Measurements from ENCODE around the gene LUC7L.
"Not testable (repeated sequence)": the region's sequence is repeated elsewhere in the genome, so short reads cannot be mapped to it uniquely, and the experiment has no call there.

LUC7L gene

DNA sequence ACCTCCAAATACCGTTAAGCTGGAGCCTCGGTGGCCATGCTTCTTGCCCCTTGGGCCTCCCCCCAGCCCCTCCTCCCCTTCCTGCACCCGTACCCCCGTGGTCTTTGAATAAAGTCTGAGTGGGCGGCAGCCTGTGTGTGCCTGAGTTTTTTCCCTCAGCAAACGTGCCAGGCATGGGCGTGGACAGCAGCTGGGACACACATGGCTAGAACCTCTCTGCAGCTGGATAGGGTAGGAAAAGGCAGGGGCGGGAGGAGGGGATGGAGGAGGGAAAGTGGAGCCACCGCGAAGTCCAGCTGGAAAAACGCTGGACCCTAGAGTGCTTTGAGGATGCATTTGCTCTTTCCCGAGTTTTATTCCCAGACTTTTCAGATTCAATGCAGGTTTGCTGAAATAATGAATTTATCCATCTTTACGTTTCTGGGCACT is 51.8 kb downstream of the LUC7L start:
- TF ChIP-seq, protein P1, sequence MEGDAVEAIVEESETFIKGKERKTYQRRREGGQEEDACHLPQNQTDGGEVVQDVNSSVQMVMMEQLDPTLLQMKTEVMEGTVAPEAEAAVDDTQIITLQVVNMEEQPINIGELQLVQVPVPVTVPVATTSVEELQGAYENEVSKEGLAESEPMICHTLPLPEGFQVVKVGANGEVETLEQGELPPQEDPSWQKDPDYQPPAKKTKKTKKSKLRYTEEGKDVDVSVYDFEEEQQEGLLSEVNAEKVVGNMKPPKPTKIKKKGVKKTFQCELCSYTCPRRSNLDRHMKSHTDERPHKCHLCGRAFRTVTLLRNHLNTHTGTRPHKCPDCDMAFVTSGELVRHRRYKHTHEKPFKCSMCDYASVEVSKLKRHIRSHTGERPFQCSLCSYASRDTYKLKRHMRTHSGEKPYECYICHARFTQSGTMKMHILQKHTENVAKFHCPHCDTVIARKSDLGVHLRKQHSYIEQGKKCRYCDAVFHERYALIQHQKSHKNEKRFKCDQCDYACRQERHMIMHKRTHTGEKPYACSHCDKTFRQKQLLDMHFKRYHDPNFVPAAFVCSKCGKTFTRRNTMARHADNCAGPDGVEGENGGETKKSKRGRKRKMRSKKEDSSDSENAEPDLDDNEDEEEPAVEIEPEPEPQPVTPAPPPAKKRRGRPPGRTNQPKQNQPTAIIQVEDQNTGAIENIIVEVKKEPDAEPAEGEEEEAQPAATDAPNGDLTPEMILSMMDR (conservative IDR thresholded peaks at IDR 0.05; ENCODE audit: low read length), result no peak
- H3K4me3 ChIP-seq (ENCODE audit: low read length), result no peak overlapping the region
- DNase-seq (ENCODE audit: low read depth), result no peak

DNA sequence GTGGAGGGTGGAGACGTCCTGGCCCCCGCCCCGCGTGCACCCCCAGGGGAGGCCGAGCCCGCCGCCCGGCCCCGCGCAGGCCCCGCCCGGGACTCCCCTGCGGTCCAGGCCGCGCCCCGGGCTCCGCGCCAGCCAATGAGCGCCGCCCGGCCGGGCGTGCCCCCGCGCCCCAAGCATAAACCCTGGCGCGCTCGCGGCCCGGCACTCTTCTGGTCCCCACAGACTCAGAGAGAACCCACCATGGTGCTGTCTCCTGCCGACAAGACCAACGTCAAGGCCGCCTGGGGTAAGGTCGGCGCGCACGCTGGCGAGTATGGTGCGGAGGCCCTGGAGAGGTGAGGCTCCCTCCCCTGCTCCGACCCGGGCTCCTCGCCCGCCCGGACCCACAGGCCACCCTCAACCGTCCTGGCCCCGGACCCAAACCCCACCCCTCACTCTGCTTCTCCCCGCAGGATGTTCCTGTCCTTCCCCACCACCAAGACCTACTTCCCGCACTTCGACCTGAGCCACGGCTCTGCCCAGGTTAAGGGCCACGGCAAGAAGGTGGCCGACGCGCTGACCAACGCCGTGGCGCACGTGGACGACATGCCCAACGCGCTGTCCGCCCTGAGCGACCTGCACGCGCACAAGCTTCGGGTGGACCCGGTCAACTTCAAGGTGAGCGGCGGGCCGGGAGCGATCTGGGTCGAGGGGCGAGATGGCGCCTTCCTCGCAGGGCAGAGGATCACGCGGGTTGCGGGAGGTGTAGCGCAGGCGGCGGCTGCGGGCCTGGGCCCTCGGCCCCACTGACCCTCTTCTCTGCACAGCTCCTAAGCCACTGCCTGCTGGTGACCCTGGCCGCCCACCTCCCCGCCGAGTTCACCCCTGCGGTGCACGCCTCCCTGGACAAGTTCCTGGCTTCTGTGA is 52.5 kb downstream of the LUC7L start, which contains the start of gene HBA1:
Gene HBA1, plus strand, starts transcription at position 204 of the 906 bp plus-strand sequence. Its CDS starts 37 bp downstream, at position 241.
- DNase-seq (ENCODE audit: low read depth); H3K4me3 ChIP-seq (ENCODE audit: low read length): not testable (repeated sequence)

DNA sequence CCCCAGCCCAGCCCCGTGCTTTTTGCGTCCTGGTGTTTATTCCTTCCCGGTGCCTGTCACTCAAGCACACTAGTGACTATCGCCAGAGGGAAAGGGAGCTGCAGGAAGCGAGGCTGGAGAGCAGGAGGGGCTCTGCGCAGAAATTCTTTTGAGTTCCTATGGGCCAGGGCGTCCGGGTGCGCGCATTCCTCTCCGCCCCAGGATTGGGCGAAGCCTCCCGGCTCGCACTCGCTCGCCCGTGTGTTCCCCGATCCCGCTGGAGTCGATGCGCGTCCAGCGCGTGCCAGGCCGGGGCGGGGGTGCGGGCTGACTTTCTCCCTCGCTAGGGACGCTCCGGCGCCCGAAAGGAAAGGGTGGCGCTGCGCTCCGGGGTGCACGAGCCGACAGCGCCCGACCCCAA is 53.2 kb downstream of the LUC7L start:
- not testable (repeated sequence) for H3K4me3 ChIP-seq (ENCODE audit: low read length)

DNA sequence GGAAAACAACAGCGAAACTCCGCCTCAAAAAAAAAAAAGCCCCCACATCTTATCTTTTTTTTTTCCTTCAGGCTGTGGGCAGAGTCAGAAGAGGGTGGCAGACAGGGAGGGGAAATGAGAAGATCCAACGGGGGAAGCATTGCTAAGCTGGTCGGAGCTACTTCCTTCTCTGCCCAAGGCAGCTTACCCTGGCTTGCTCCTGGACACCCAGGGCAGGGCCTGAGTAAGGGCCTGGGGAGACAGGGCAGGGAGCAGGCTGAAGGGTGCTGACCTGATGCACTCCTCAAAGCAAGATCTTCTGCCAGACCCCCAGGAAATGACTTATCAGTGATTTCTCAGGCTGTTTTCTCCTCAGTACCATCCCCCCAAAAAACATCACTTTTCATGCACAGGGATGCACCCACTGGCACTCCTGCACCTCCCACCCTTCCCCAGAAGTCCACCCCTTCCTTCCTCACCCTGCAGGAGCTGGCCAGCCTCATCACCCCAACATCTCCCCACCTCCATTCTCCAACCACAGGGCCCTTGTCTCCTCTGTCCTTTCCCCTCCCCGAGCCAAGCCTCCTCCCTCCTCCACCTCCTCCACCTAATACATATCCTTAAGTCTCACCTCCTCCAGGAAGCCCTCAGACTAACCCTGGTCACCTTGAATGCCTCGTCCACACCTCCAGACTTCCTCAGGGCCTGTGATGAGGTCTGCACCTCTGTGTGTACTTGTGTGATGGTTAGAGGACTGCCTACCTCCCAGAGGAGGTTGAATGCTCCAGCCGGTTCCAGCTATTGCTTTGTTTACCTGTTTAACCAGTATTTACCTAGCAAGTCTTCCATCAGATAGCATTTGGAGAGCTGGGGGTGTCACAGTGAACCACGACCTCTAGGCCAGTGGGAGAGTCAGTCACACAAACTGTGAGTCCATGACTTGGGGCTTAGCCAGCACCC is 54.0 kb downstream of the LUC7L start:
- TF ChIP-seq, protein P1 (conservative IDR thresholded peaks at IDR 0.05; ENCODE audit: low read length), result no peak
- no peak overlapping the region for H3K4me3 ChIP-seq (ENCODE audit: low read length)
- DNase-seq (ENCODE audit: low read depth), result no peak

More for the DNA sequence above, 53.2 kb downstream of the LUC7L start:
- not testable (repeated sequence) for DNase-seq (ENCODE audit: low read depth)

DNA sequence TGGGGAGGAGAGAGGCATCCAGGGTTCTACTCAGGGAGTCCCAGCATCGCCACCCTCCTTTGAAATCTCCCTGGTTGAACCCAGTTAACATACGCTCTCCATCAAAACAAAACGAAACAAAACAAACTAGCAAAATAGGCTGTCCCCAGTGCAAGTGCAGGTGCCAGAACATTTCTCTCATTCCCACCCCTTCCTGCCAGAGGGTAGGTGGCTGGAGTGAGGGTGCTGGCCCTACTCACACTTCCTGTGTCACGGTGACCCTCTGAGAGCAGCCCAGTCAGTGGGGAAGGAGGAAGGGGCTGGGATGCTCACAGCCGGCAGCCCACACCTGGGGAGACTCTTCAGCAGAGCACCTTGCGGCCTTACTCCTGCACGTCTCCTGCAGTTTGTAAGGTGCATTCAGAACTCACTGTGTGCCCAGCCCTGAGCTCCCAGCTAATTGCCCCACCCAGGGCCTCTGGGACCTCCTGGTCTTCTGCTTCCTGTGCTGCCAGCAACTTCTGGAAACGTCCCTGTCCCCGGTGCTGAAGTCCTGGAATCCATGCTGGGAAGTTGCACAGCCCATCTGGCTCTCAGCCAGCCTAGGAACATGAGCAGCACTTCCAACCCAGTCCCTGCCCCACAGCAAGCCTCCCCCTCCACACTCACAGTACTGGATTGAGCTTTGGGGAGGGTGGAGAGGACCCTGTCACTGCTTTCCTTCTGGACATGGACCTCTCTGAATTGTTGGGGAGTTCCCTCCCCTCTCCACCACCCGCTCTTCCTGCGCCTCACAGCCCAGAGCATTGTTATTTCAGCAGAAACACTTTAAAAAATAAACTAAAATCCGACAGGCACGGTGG is 55.1 kb downstream of the LUC7L start:
- not testable (repeated sequence) for DNase-seq (ENCODE audit: low read depth); H3K4me3 ChIP-seq (ENCODE audit: low read length)

DNA sequence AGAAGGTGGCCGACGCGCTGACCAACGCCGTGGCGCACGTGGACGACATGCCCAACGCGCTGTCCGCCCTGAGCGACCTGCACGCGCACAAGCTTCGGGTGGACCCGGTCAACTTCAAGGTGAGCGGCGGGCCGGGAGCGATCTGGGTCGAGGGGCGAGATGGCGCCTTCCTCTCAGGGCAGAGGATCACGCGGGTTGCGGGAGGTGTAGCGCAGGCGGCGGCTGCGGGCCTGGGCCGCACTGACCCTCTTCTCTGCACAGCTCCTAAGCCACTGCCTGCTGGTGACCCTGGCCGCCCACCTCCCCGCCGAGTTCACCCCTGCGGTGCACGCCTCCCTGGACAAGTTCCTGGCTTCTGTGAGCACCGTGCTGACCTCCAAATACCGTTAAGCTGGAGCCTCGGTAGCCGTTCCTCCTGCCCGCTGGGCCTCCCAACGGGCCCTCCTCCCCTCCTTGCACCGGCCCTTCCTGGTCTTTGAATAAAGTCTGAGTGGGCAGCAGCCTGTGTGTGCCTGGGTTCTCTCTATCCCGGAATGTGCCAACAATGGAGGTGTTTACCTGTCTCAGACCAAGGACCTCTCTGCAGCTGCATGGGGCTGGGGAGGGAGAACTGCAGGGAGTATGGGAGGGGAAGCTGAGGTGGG is 55.9 kb downstream of the LUC7L start:
- not testable (repeated sequence) for H3K4me3 ChIP-seq (ENCODE audit: low read length); DNase-seq (ENCODE audit: low read depth)

DNA sequence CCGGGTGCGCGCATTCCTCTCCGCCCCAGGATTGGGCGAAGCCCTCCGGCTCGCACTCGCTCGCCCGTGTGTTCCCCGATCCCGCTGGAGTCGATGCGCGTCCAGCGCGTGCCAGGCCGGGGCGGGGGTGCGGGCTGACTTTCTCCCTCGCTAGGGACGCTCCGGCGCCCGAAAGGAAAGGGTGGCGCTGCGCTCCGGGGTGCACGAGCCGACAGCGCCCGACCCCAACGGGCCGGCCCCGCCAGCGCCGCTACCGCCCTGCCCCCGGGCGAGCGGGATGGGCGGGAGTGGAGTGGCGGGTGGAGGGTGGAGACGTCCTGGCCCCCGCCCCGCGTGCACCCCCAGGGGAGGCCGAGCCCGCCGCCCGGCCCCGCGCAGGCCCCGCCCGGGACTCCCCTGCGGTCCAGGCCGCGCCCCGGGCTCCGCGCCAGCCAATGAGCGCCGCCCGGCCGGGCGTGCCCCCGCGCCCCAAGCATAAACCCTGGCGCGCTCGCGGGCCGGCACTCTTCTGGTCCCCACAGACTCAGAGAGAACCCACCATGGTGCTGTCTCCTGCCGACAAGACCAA is 56.8 kb downstream of the LUC7L start, which contains the start of gene HBA2:
Gene HBA2, plus strand, starts transcription at position 503 of the 568 bp plus-strand sequence. Its CDS starts 37 bp downstream, at position 540.
- H3K4me3 ChIP-seq (ENCODE audit: low read length); DNase-seq (ENCODE audit: low read depth): not testable (repeated sequence)

DNA sequence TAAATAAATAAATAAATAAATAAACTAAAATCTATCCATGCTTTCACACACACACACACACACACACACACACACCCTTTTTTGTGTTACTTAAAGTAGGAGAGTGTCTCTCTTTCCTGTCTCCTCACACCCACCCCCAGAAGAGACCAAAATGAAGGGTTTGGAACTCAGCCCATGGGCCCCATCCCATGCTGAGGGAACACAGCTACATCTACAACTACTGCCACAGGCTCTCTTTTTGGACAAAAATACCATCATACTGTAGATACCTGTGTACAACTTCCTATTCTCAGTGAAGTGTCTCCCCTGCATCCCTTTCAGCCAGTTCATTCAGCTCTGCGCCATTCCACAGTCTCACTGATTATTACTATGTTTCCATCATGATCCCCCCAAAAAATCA is 58.5 kb downstream of the LUC7L start:
- no peak for DNase-seq (ENCODE audit: low read depth)
- H3K4me3 ChIP-seq (ENCODE audit: low read length), result no peak overlapping the region
- TF ChIP-seq, protein P1 (conservative IDR thresholded peaks at IDR 0.05; ENCODE audit: low read length), result no peak

DNA sequence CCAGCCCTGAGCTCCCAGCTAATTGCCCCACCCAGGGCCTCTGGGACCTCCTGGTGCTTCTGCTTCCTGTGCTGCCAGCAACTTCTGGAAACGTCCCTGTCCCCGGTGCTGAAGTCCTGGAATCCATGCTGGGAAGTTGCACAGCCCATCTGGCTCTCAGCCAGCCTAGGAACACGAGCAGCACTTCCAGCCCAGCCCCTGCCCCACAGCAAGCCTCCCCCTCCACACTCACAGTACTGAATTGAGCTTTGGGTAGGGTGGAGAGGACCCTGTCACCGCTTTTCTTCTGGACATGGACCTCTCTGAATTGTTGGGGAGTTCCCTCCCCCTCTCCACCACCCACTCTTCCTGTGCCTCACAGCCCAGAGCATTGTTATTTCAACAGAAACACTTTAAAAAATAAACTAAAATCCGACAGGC is 59.2 kb downstream of the LUC7L start:
- DNase-seq (ENCODE audit: low read depth); H3K4me3 ChIP-seq (ENCODE audit: low read length): not testable (repeated sequence)

Measured in AG10803 (cell line).